Lower leg skin (tissue), 3 donors: ENCODE data around the gene EN1.

Source experiments
- POLR2A ChIP-seq, 2 donors: fragments of 450-650 bp; IDR thresholded peaks; one replicate each; pipeline ENCODE4 v1.6.1; 2016 to 2017; ENCODE audit warnings: antibody characterized with exemption in 2 of 2, mild to moderate bottlenecking in 1 of 2, moderate library complexity in 1 of 2
- TF ChIP-seq, protein P1 (sequence below), 3 donors: fragments of 450-650 bp; IDR thresholded peaks; one replicate each; pipeline ENCODE4 v1.5.1; 2016; ENCODE audit warnings: antibody characterized with exemption in 3 of 3, mild to moderate bottlenecking in 3 of 3, moderate library complexity in 2 of 3

- TF ChIP-seq, protein P1, sequence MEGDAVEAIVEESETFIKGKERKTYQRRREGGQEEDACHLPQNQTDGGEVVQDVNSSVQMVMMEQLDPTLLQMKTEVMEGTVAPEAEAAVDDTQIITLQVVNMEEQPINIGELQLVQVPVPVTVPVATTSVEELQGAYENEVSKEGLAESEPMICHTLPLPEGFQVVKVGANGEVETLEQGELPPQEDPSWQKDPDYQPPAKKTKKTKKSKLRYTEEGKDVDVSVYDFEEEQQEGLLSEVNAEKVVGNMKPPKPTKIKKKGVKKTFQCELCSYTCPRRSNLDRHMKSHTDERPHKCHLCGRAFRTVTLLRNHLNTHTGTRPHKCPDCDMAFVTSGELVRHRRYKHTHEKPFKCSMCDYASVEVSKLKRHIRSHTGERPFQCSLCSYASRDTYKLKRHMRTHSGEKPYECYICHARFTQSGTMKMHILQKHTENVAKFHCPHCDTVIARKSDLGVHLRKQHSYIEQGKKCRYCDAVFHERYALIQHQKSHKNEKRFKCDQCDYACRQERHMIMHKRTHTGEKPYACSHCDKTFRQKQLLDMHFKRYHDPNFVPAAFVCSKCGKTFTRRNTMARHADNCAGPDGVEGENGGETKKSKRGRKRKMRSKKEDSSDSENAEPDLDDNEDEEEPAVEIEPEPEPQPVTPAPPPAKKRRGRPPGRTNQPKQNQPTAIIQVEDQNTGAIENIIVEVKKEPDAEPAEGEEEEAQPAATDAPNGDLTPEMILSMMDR (IDR thresholded peaks at IDR 0.05) = no peak
- TF ChIP-seq POLR2A (IDR thresholded peaks at IDR 0.05) = no peak
Measured at GRCh38 chr2:118832071-118832790, 15.2 kb downstream of the EN1 start.
